Uterus (tissue), 2 donors: ENCODE measurements around the gene SPATA7.

Experiments
- POLR2A ChIP-seq, 2 donors: fragments of 450-650 bp; IDR thresholded peaks; one replicate each; pipeline ENCODE4 v1.6.1; 2016; ENCODE audit warnings: antibody characterized with exemption in 2 of 2, mild to moderate bottlenecking in 1 of 2, moderate library complexity in 1 of 2
- TF ChIP-seq, protein P1 (sequence below), 4 experiments: fragments of 200-600 bp in 2 of 4; fragments of 450-650 bp in 2 of 4; sonication (generic) in 2 of 4; IDR thresholded peaks; one replicate each; pipeline ENCODE4 v1.5.1; 2016 to 2019; ENCODE audit warnings: antibody characterized with exemption in 4 of 4, mild to moderate bottlenecking in 2 of 4, moderate library complexity in 1 of 4

DNA sequence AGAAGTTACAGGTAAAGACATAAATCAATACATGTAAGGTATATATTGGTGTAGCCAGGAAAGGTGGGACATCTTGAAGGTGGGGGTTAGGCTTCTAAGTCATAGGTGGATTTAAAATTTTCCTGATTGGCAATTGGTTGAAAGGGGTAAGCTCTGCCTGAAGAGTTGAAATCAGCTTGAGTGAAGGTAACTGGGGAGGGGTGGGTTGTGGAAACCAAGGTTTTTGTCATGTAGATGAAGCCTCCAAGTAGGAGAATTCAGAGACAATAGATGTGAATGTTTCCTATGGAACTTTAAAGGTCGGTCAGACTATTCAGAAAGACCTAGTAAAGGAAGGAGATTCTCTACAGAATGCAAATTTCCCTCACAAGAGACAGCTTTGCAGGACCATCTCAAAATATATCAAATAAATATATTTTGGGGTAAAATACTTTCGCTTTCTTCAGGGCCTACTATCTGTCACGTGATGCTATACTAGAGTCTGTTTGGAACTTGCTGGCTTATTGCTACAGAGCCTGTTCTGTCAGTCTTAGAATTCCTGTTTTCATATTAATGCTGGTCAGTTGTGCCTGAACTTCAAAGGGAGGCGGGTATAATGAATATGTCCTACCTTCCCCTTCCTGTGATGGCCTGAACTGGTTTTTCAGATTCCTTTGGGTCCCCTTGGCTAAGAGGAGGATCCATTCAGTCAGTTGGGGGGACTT is 20.6 kb upstream of the SPATA7 start:
- TF ChIP-seq, protein P1, sequence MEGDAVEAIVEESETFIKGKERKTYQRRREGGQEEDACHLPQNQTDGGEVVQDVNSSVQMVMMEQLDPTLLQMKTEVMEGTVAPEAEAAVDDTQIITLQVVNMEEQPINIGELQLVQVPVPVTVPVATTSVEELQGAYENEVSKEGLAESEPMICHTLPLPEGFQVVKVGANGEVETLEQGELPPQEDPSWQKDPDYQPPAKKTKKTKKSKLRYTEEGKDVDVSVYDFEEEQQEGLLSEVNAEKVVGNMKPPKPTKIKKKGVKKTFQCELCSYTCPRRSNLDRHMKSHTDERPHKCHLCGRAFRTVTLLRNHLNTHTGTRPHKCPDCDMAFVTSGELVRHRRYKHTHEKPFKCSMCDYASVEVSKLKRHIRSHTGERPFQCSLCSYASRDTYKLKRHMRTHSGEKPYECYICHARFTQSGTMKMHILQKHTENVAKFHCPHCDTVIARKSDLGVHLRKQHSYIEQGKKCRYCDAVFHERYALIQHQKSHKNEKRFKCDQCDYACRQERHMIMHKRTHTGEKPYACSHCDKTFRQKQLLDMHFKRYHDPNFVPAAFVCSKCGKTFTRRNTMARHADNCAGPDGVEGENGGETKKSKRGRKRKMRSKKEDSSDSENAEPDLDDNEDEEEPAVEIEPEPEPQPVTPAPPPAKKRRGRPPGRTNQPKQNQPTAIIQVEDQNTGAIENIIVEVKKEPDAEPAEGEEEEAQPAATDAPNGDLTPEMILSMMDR (IDR thresholded peaks at IDR 0.05): no peak
- no peak for TF ChIP-seq POLR2A (IDR thresholded peaks at IDR 0.05)
